Superior temporal gyrus (tissue), 1 donor: ENCODE data around the gene USP1.

Experiments
- DNase-seq: peaks from one replicate; pipeline ENCODE4 v3.0.0-alpha.2; 2016; ENCODE audit errors: extremely low spot score

USP1 gene

DNA sequence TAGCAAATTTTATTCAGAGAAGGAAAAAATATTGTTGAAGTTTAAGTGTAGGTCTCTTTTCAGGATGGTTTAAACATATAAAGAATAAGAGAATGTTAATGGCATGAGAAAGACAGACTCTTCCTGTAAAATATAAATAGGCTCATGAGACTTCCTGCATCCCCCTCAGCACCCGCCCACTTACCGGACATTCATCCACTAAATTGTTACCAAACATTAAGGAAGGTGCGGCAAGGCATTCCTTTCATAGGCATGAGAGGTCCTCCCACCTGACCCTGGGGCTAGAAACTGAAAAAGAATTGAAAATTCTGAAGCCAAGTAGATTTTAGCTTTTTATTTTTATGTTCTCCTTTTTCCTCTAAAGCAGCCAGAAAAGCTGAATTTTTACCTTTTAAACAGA lies 10.6 kb upstream of the USP1 start:
- DNase-seq, result no peak

- no peak for DNase-seq
Observed at GRCh38 chr1:62426794-62427193, 10.1 kb upstream of the USP1 start.

DNA sequence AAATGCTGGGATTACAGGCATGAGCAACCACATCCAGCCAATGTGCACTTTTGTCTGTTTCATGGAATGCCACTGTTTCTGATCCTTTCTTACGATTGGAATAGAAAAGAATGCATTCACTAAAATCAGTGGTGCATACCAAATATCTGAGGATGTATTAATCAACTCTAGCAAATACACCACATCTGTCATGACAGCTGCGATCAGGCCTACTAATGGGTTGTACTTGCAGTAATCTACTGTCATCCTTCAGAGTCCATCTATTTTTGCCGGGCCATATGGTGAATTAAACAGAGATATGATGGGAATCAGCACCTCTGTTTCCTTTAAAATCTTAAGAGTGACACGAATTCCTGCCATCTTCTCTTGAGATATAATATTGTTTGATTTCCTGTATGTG lies 8.5 kb upstream of the USP1 start:
- DNase-seq, result no peak

GRCh38 chr1:62429581-62429980 lies 7.3 kb upstream of the USP1 start:
- no peak for DNase-seq

- DNase-seq, result no peak
Observed at GRCh38 chr1:62433861-62434617, 2.8 kb upstream of the USP1 start.

- no peak for DNase-seq
Observed at GRCh38 chr1:62434618-62435001, 2.2 kb upstream of the USP1 start.

- DNase-seq, result no peak
Observed at GRCh38 chr1:62435231-62436038, 1.4 kb upstream of the USP1 start.

DNA sequence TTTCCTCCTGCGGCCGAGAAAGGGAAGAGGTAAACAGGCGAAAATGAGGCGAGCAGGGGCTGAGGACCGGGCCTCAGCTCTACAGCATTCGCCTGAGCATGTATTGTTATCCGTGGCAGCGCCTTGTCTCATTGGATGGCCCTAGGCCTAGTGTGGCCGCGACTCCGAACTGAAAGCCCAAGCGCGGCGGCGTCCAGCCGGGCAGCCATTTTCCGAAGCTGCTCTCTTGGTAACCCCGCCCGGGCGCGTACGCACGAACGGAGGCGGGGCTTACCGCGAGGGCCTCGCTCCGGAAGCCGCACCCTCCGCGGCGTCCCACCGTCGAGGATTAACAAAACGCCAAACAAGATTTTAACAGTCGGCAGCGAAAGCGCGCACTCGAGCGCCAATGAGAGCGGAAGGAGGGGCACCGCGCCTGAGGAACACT lies 797 bp upstream of the USP1 start:
- no peak for DNase-seq

DNA sequence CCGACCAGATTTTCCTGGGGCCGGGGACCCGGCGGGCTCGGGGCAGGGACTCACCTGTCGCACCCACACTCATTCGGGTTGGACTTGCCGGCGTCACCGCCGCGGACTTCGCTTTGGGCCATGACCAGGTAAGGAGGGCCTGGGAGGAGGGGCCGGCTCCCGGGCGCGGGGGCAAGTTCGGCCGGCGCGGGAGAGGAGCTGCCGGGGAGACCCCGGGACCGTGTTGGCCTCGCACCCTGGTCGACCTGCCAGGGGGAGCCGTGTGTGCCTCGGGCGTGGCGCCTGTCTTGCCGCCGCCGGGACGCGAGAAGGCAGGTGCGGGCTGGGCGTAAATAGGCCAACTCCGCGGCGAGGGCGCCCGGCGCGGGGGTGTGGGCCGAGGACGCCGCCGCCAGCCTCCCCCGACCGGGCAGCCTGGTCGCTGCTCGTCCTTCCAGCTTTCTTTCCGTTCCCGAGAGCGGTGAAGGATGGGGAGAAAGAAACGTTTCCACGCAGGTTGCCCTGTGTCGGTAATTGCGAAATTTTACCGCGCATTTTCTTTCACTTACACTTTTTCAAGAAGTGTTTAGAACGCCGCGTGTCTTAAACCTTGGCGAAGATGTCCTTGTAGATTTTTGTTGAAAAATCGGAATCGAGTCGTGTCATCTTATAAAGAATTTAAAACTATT lies 558 bp downstream of the USP1 start:
- peak; percentile 29 for DNase-seq

DNA sequence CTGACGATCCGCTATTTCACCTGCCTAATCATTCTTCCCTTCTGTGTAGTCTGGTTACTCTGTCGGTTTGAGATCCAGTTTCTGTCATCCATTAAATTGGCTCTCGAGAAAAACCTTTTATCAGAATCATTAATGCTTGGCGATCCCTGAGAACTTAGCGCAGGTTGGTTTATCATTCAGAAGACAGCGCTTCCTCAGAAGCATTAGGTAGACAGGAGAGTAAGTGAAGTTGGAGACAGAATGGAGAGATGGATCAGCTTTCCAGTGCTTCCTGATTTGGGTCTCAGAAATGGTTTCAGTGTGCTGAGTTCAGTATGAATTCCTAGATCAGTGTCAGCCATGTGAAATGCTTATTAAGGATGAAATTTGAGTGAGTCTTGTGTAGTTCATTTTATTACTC lies 1.3 kb downstream of the USP1 start:
- no peak for DNase-seq

- no peak for DNase-seq
Observed at GRCh38 chr1:62439652-62440371, 3.0 kb downstream of the USP1 start.

DNA sequence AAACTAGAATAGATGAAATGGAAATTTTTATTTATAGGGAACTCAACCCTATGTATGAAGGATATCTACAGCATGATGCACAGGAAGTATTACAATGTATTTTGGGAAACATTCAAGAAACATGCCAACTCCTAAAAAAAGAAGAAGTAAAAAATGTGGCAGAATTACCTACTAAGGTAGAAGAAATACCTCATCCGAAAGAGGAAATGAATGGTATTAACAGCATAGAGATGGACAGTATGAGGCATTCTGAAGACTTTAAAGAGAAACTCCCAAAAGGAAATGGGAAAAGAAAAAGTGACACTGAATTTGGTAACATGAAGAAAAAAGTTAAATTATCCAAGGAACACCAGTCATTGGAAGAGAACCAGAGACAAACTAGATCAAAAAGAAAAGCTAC lies 7.9 kb downstream of the USP1 start:
- no peak for DNase-seq

DNA sequence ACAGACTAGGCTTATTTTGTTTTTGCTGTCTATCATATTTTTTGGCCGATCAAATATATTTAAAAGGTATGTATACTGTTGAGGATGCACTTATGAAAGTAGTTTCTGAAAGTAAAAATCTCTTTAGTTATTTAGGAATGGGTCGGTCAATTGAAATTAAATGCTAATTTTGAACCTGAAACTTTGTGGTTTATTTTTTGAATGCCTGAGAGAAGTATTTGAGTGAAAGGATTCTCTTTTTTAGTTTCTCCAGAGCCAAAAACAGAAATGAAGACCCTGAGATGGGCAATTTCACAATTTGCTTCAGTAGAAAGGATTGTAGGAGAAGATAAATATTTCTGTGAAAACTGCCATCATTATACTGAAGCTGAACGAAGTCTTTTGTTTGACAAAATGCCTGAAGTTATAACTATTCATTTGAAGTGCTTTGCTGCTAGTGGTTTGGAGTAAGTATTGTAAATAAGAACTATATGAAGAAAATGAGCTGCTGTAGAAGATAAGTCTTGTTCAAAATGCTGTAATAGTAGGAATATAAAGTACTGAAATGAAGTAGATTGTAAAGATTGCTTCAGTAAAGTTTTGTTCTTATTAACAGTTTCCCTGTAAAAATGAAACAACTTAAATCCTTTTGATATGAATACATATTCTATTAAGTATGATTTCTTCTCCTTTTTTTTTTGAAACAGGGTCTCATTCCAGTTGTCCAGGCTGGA lies 11.5 kb downstream of the USP1 start:
- DNase-seq, result no peak

- DNase-seq, result no peak
Observed at GRCh38 chr1:62450301-62450700, 13.5 kb downstream of the USP1 start.

GRCh38 chr1:62452951-62453350 lies 16.1 kb downstream of the USP1 start:
- no peak for DNase-seq

DNA sequence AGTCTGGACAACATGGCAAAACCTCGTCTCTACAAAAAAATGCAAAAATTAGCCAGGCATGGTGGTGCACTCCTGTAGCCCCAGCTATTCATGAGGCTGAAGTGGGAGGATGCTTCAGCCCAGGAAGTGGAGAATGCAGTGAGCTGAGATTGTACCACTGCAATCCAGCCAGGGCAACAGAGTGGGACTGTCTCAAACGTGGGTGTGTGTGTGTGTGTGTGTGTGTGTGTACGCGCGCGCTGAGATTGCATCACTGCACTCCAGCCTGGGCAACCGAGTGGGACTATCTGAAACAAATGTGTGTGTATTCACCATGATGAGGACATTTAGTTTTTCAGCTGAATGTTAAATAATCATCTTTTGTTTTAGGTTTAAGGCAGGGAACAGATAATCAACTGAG lies 21.1 kb downstream of the USP1 start:
- DNase-seq, result no peak

DNA sequence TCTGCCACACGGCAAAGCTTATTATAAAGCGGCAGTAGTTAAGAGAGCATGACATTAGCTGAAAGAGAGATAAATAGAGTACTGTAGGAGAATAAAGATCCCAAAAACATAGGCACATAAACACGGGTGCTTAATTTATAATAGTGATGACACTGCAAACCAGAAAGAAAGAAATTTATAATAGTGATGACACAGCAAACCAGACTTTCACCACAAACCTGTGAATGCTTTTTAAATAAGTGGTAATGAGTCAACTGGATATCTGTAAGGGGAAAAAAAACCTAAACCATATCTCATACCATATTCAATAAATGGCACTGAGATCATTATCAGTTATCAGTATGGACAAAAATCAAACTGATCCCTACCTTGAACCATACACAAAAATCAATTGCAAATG lies 25.5 kb downstream of the USP1 start:
- no peak for DNase-seq

DNA sequence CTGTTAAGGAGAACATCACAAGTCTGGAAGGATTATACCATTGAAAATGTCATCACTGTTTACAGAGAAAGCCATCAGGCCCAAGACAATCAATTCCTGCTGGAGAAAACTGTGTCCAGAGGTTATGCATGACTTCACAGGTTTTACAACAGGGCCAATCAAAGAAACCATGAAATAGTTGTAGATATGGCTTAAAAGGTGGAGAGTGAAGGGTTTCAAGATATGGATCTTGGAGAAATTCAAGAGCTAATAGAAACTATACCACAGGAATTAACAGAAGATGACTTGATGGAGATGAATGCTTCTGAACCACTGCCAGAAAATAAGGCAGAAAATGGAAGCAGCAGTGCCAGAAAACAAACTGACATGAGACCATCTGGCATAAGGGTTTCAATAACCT lies 30.2 kb downstream of the USP1 start:
- DNase-seq, result no peak

DNA sequence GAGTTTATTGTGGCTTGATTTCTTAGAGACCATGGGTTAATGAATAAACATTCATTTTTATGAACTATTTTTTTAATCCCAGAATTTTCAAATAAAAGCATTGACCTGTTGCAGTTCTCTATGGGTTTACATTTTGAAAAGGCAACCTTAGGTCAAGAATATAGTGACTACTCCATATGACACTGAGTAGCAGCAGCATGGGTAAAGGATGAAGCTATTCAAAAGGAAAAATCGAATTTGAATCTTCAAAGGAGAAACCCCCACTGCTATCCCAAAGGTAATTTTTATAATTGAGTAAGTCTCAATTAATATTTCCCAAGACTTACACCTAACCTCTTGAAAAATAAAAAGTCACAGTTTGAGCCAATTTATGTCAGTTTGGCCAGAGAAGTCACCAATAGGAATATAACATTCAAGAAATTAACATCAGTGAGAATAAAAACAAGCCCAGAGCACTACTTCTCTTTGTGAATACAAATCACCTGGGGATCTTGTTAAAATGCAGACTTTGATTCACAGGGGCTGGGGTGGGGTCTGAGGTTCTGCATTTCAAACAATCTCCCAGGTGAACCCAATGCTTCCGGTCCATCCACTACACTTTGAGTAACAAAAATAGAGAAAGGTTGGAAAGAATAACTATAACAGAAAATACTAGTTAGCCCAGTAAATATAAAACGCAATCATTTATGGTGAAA lies 39.8 kb downstream of the USP1 start:
- DNase-seq, result no peak

DNA sequence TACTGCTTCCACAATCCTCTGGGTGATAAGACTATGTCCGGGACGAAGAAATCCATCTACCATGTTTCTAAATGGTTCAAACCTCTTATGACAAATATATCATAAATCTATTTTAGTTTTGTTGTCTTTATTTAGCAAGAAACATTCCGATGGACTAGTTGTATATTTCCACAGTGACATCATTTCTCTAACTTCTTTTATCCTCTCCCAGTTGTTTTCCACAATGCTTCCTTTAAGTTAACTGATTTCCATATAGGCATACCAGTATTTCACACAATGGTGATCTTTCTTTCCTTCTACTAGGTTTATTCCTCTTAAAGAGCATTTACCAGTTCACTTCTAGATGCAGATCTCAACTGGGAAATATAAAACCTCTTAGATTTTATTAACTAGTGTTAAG lies 44.8 kb downstream of the USP1 start:
- DNase-seq, result no peak
